Measurements from ENCODE around the gene SGCA. TPM values are rescaled to one million over a fixed set of nuclear protein-coding genes. Genes with fewer than 3 reads are reported as not detected.

The SGCA gene
- total and polyA plus RNA-seq, 2 of the 13 experiments (the other 11 are each of a cell fraction or from before 2014, with no cell fraction given): not detected

GRCh38 chr17:50151937-50152547, 13.8 kb upstream of the SGCA start (continued):
- no peak for TF ChIP-seq THAP8 (CRISPR knock-in tag; IDR thresholded peaks at IDR 0.05; ENCODE audit: borderline replicate concordance)
- 0 out of 2 replicates have a peak, but pooled peaks have one; percentile 48 for TF ChIP-seq ZNF639 (CRISPR knock-in tag; conservative IDR thresholded peaks at IDR 0.05)
- TF ChIP-seq ZNF251 (CRISPR knock-in tag; IDR thresholded peaks at IDR 0.05): no peak
- TF ChIP-seq ZNF598 (CRISPR knock-in tag; IDR thresholded peaks at IDR 0.05; ENCODE audit: borderline replicate concordance): no peak
- TF ChIP-seq SIN3A (IDR thresholded peaks at IDR 0.05; ENCODE audit: borderline replicate concordance, low read depth, low read length): no peak; the same call in 1 of the 2 replicates
- 0 out of 2 replicates have a peak, but pooled peaks have one; percentile 31 for TF ChIP-seq RXRB (CRISPR knock-in tag; IDR thresholded peaks at IDR 0.05; ENCODE audit: borderline replicate concordance)
- TF ChIP-seq TBL1XR1 (IDR thresholded peaks at IDR 0.05; ENCODE audit: borderline replicate concordance, low read length, partially characterized antibody): peak; percentile 28
- 0 out of 2 replicates have a peak, but pooled peaks have one; percentile 51 for TF ChIP-seq FOXO4 (CRISPR knock-in tag; conservative IDR thresholded peaks at IDR 0.05)
- no peak for TF ChIP-seq FOXA1 (IDR thresholded peaks at IDR 0.05)
- TF ChIP-seq FOXA1 (CRISPR knock-in tag; IDR thresholded peaks at IDR 0.05): no peak
- no peak for TF ChIP-seq ZNF576 (CRISPR knock-in tag; IDR thresholded peaks at IDR 0.05)
- peak; percentile 91 for TF ChIP-seq PATZ1 (CRISPR knock-in tag; IDR thresholded peaks at IDR 0.05)
- no peak for TF ChIP-seq CCDC6 (CRISPR knock-in tag; IDR thresholded peaks at IDR 0.05)
- 0 out of 2 replicates have a peak, but pooled peaks have one; percentile 2 for TF ChIP-seq SUZ12 (IDR thresholded peaks at IDR 0.05; ENCODE audit: low read depth, low read length)
- peak; percentile 66; the same call in 1 of the 2 replicates for TF ChIP-seq ZNF280D (CRISPR knock-in tag; IDR thresholded peaks at IDR 0.05)
- TF ChIP-seq MLX (CRISPR knock-in tag; IDR thresholded peaks at IDR 0.05): no peak
- peak in 1 of 2 experiments; percentile 41; a peak in 1 of 4 replicates for TF ChIP-seq POLR2A (IDR thresholded peaks at IDR 0.05; ENCODE audit: insufficient read depth in 1 of 2, low read depth in 2 of 2, low read length in 2 of 2)
- TF ChIP-seq MTF2 (CRISPR knock-in tag; IDR thresholded peaks at IDR 0.05; ENCODE audit: borderline replicate concordance): 0 out of 2 replicates have a peak, but pooled peaks have one; percentile 59
- TF ChIP-seq GATAD2A (CRISPR knock-in tag; IDR thresholded peaks at IDR 0.05): peak; percentile 78
- TF ChIP-seq ADNP (CRISPR knock-in tag; IDR thresholded peaks at IDR 0.05): peak; percentile 52; the same call in 1 of the 2 replicates
- TF ChIP-seq TOPORS (CRISPR knock-in tag; IDR thresholded peaks at IDR 0.05): no peak
